PC-3 (cell line): ENCODE results near the gene ZNF782.

Experiments used
- EZH2 ChIP-seq: fragments of 300-600 bp; sonication (generic); IDR thresholded peaks from one replicate; pipeline ENCODE4 v1.6.1; 2017; ENCODE audit warnings: antibody characterized with exemption, mild to moderate bottlenecking, low read length; ENCODE audit not compliant: unreplicated experiment
- EZH2phosphoT487 ChIP-seq: fragments of 300-600 bp; sonication (generic); IDR thresholded peaks from 2 replicates; pipeline ENCODE4 v1.6.1; 2018; ENCODE audit warnings: mild to moderate bottlenecking, antibody characterized with exemption, low read length, borderline replicate concordance
- TF ChIP-seq, protein P1 (sequence below): fragments of 300-600 bp; sonication (generic); conservative IDR thresholded peaks from 2 replicates; pipeline ENCODE4 v1.5.1; 2017; ENCODE audit warnings: antibody characterized with exemption, low read depth, mild to moderate bottlenecking, low read length

DNA sequence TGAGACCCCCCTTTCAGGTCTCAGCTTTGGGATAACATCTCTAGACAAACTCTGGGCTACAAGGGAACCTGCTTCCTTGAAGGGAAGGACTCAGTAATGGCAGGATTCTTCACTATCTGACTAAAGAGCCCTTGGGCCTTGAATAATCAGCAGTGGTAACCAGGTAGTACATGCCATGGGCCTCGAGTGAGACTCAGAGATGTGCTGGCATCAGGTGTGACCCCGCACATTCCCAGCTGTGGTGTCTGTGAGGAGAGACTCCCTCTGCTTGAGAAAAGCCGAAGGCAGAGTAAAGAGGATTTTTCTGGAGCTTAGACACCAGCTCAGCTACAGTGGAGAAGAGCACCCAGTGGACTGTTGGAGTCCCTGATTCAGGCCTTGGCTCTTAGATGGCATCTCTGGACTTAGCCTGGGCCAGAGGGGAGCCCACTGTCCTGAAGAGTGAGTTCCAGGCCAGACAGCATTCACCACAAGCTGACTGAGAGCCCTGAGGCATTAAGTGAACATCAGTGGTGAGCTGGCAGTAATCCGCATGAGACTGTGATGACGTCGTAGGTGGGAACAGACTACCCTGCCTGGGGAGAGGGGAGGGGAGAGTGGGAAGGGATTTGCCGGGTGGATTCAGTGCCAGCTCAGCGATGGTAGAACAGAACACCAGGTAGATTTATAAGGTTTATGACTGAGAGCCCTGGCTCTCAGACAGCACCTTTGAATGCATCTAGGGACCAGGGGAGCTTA is 5.3 kb upstream of the ZNF782 start:
- TF ChIP-seq, protein P1, sequence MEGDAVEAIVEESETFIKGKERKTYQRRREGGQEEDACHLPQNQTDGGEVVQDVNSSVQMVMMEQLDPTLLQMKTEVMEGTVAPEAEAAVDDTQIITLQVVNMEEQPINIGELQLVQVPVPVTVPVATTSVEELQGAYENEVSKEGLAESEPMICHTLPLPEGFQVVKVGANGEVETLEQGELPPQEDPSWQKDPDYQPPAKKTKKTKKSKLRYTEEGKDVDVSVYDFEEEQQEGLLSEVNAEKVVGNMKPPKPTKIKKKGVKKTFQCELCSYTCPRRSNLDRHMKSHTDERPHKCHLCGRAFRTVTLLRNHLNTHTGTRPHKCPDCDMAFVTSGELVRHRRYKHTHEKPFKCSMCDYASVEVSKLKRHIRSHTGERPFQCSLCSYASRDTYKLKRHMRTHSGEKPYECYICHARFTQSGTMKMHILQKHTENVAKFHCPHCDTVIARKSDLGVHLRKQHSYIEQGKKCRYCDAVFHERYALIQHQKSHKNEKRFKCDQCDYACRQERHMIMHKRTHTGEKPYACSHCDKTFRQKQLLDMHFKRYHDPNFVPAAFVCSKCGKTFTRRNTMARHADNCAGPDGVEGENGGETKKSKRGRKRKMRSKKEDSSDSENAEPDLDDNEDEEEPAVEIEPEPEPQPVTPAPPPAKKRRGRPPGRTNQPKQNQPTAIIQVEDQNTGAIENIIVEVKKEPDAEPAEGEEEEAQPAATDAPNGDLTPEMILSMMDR = no peak
- TF ChIP-seq EZH2phosphoT487 = no peak
- TF ChIP-seq EZH2 = no peak
